GM23338 (cell line): Measurements from ENCODE around the gene MYLK. TPM values are rescaled to one million over a fixed set of nuclear protein-coding genes. Genes with fewer than 3 reads are reported as not detected.

Experiments used
- ATAC-seq: fragments of 200-7000 bp; cut with Tn5 transposase; 3 replicates; pipeline ENCODE4 v1.9.1; 2020
- DNase-seq: peaks from one replicate; pipeline ENCODE4 v3.0.0-alpha.2; 2015; ENCODE audit warnings: low spot score
- H2AFZ ChIP-seq: fragments of 200-600 bp; sonication (generic); 2 replicates; pipeline ENCODE4 v1.8.0; 2016; ENCODE audit warnings: antibody characterized with exemption, mild to moderate bottlenecking, moderate library complexity
- H3F3A ChIP-seq: fragments of 200-600 bp; sonication (generic); replicated peaks from 2 replicates; pipeline ENCODE4 v1.8.0; 2017; ENCODE audit warnings: antibody characterized with exemption, mixed run types, low read depth
- H3K27ac ChIP-seq: fragments of 200-600 bp; sonication (generic); 2 replicates; pipeline ENCODE4 v1.6.1; 2016; ENCODE audit warnings: low read depth
- H3K27me3 ChIP-seq: fragments of 200-600 bp; sonication (generic); 2 replicates; pipeline ENCODE4 v1.8.0; 2016; ENCODE audit warnings: mild to moderate bottlenecking, mixed run types, moderate library complexity; ENCODE audit not compliant: insufficient read depth
- H3K36me3 ChIP-seq: fragments of 200-600 bp; sonication (generic); 2 replicates; pipeline ENCODE4 v1.8.0; 2016; ENCODE audit warnings: mild to moderate bottlenecking; ENCODE audit not compliant: insufficient read depth
- H3K4me1 ChIP-seq: fragments of 200-600 bp; sonication (generic); 2 replicates; pipeline ENCODE4 v1.8.0; 2016; ENCODE audit warnings: mild to moderate bottlenecking, moderate library complexity; ENCODE audit not compliant: insufficient read depth
- H3K4me2 ChIP-seq: fragments of 200-600 bp; sonication (generic); 2 replicates; pipeline ENCODE4 v1.7.1; 2017; ENCODE audit warnings: mixed run types
- H3K4me3 ChIP-seq: fragments of 200-600 bp; sonication (generic); 2 replicates; pipeline ENCODE4 v1.6.1; 2016; ENCODE audit warnings: mixed run types
- H3K79me2 ChIP-seq: fragments of 200-600 bp; sonication (generic); replicated peaks from 2 replicates; pipeline ENCODE4 v1.8.0; 2017; ENCODE audit warnings: mild to moderate bottlenecking; ENCODE audit not compliant: insufficient read depth
- H3K9me2 ChIP-seq: fragments of 200-600 bp; sonication (generic); 2 replicates; pipeline ENCODE4 v1.8.0; 2017; ENCODE audit not compliant: insufficient read depth
- H4K20me1 ChIP-seq: fragments of 200-600 bp; sonication (generic); replicated peaks from 2 replicates; pipeline ENCODE4 v1.8.0; 2017; ENCODE audit warnings: mild to moderate bottlenecking; ENCODE audit not compliant: insufficient read depth
- H3K27ac Mint-ChIP-seq: 2 replicates; pipeline ENCODE4 v1.8.0; 2020; ENCODE audit warnings: inconsistent platforms, mild to moderate bottlenecking, moderate library complexity, mixed read lengths
- H3K27me3 Mint-ChIP-seq: 3 replicates; pipeline ENCODE4 v1.8.0; 2022; ENCODE audit warnings: low read depth, mild to moderate bottlenecking, moderate library complexity, mixed read lengths, inconsistent platforms; ENCODE audit not compliant: insufficient read depth, poor library complexity
- H3K36me3 Mint-ChIP-seq: 3 replicates; pipeline ENCODE4 v1.8.0; 2021; ENCODE audit warnings: low read depth, mild to moderate bottlenecking, inconsistent platforms, moderate library complexity, mixed read lengths
- H3K4me1 Mint-ChIP-seq: 3 replicates; pipeline ENCODE4 v1.8.0; 2020; ENCODE audit warnings: mild to moderate bottlenecking, inconsistent platforms, mixed read lengths
- H3K4me3 Mint-ChIP-seq: 3 replicates; pipeline ENCODE4 v1.8.0; 2021; ENCODE audit warnings: moderate library complexity, mild to moderate bottlenecking, inconsistent platforms, mixed read lengths
- H3K9me3 Mint-ChIP-seq: 3 replicates; pipeline ENCODE4 v1.8.0; 2020; ENCODE audit warnings: moderate library complexity, mild to moderate bottlenecking, inconsistent platforms, mixed read lengths
- CREB1 ChIP-seq: fragments of 250-450 bp; sonication (Bioruptor Pico); IDR thresholded peaks from 2 replicates; pipeline ENCODE4 v1.5.0; 2020; ENCODE audit warnings: low read depth, mild to moderate bottlenecking, moderate library complexity
- EZH2 ChIP-seq: fragments of 200-600 bp; sonication (generic); IDR thresholded peaks from one replicate; pipeline ENCODE4 v1.8.0; 2017; ENCODE audit warnings: antibody characterized with exemption, mild to moderate bottlenecking, low read depth; ENCODE audit not compliant: unreplicated experiment
- JUNB ChIP-seq: IDR thresholded peaks from one replicate; pipeline ENCODE4 v1.6.1; 2016; ENCODE audit warnings: antibody characterized with exemption; ENCODE audit not compliant: unreplicated experiment
- NANOG ChIP-seq: IDR thresholded peaks from 2 replicates; pipeline ENCODE4 v1.6.1; 2016; ENCODE audit warnings: antibody characterized with exemption, borderline replicate concordance
- POLR2AphosphoS5 ChIP-seq: IDR thresholded peaks from 2 replicates; pipeline ENCODE4 v1.6.1; 2016; ENCODE audit warnings: antibody characterized with exemption, low read depth
- STAT1 ChIP-seq: IDR thresholded peaks from one replicate; pipeline ENCODE4 v1.6.1; 2016; ENCODE audit warnings: antibody characterized with exemption; ENCODE audit not compliant: unreplicated experiment
- ZNF114 ChIP-seq: fragments of 250-450 bp; sonication (Bioruptor Pico); IDR thresholded peaks from 2 replicates; pipeline ENCODE4 v1.5.0; 2020; ENCODE audit warnings: mild to moderate bottlenecking, moderate library complexity
- ZNF331 ChIP-seq: fragments of 250-450 bp; sonication (Bioruptor Pico); IDR thresholded peaks from 2 replicates; pipeline ENCODE4 v1.5.0; 2020; ENCODE audit warnings: low read depth, mild to moderate bottlenecking, moderate library complexity
- polyA plus RNA-seq: library from polyadenylated mRNA; unstranded; fragments of >200 nt; fragmentation: Nextera tagmentation; extraction: Ambion mirVana; gene quantifications from 2 replicates; pipeline ENCODE4 v1.2.1, GENCODE V29; 2016
- total RNA-seq: library from RNA; depleted of rRNA; stranded (reverse); fragments of >200 nt; shearing (Covaris generic); gene quantifications from 2 replicates; pipeline ENCODE4 v1.2.3, GENCODE V29; 2014
- TF ChIP-seq, protein P1 (sequence below): IDR thresholded peaks from 2 replicates; pipeline ENCODE4 v1.6.1; 2016; ENCODE audit warnings: antibody characterized with exemption
- TF ChIP-seq, protein P2 (sequence below): fragments of 250-450 bp; sonication (Bioruptor Pico); IDR thresholded peaks from 2 replicates; pipeline ENCODE4 v1.5.0; 2020; ENCODE audit warnings: mild to moderate bottlenecking, moderate library complexity
- TF ChIP-seq, protein P3 (sequence below): IDR thresholded peaks from one replicate; pipeline ENCODE4 v1.6.1; 2018; ENCODE audit warnings: antibody characterized with exemption; ENCODE audit not compliant: unreplicated experiment

Gene MYLK
- total and polyA plus RNA-seq, 2 experiments from 2014 or later = 11.5 to 17.9 TPM

DNA sequence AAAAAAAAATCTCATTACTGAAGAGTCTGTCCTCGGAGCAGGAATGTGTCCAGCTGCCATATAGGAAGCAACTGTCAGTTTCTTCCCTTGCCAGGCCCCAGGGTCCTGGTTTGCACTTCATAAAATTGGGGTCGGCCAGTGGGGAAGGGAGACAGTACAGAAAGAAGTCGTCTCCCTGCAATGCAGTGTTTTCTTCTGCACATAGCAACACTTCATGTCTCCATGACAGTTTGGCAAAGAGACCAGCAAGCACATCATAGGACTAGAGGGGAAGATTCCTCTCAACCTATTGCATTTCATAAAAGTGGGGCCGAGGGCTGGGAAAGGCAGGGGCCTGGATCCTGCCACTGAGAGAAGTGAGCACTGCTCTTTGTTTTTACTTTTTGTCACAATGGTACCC, 161.1 kb downstream of the MYLK start:
- H3K4me1 ChIP-seq = no peaks in the 10 kb centered on the region
- TF ChIP-seq, protein P1, sequence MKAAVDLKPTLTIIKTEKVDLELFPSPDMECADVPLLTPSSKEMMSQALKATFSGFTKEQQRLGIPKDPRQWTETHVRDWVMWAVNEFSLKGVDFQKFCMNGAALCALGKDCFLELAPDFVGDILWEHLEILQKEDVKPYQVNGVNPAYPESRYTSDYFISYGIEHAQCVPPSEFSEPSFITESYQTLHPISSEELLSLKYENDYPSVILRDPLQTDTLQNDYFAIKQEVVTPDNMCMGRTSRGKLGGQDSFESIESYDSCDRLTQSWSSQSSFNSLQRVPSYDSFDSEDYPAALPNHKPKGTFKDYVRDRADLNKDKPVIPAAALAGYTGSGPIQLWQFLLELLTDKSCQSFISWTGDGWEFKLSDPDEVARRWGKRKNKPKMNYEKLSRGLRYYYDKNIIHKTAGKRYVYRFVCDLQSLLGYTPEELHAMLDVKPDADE = no peak
- TF ChIP-seq POLR2AphosphoS5 (no peak), JUNB (no peak), STAT1 (no peak)
- DNase-seq (no peak), ATAC-seq (no peak)
- H3K27me3 ChIP-seq = no peaks in the 10 kb centered on the region
- no peaks in the 10 kb centered on the region for H4K20me1 ChIP-seq
- no peak overlapping the region for H3K27ac ChIP-seq
- no peak overlapping the region for H3K4me3 Mint-ChIP-seq
- H3K79me2 ChIP-seq = no peaks in the 10 kb centered on the region
- no peaks in the 10 kb centered on the region for H3F3A ChIP-seq
- H3K27ac Mint-ChIP-seq = no peak overlapping the region; the same call in 1 of the 2 replicates
- H3K9me2 ChIP-seq = no peaks in the 10 kb centered on the region
- no peak overlapping the region for H2AFZ ChIP-seq
- H3K4me1 Mint-ChIP-seq = peaks cover 12% of the 10 kb centered on the region
- no peak overlapping the region for H3K4me3 ChIP-seq
- H3K27me3 Mint-ChIP-seq = peaks cover 4% of the 10 kb centered on the region
- no peaks in the 10 kb centered on the region for H3K9me3 Mint-ChIP-seq
- H3K36me3 Mint-ChIP-seq = no peaks in the 10 kb centered on the region
- no peak overlapping the region for H3K4me2 ChIP-seq
- H3K36me3 ChIP-seq = no peaks in the 10 kb centered on the region

DNA sequence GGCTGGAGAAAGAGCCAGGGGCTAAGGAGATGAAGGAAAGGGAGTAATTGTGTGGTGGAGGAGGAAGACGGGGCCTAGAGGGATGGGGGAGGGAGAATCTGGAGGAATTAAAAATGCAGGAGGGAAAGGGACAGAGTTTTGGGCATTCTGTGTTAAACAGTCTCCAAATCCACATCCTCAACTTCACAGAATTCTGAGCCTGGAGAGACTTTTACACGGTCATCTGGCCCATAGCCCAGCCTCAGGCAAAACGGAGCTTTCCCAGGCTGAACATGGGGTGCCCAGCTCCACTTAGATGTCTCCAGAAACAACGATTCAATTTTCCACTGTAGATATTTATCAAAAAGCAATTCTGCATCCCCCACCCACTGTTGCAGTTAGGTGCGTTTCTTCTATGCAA, 161.7 kb downstream of the MYLK start:
- H3K4me1 ChIP-seq = no peaks in the 10 kb centered on the region
- no peaks in the 10 kb centered on the region for H3K79me2 ChIP-seq
- H3K36me3 Mint-ChIP-seq = no peaks in the 10 kb centered on the region
- H3K4me3 ChIP-seq = no peak overlapping the region
- ATAC-seq (no peak), DNase-seq (no peak)
- no peaks in the 10 kb centered on the region for H3F3A ChIP-seq
- no peak overlapping the region for H2AFZ ChIP-seq
- no peak overlapping the region for H3K27ac ChIP-seq
- H3K27me3 ChIP-seq = no peaks in the 10 kb centered on the region
- no peaks in the 10 kb centered on the region for H3K9me3 Mint-ChIP-seq
- no peak overlapping the region for H3K27ac Mint-ChIP-seq
- H3K4me2 ChIP-seq = no peak overlapping the region
- no peaks in the 10 kb centered on the region for H4K20me1 ChIP-seq
- H3K27me3 Mint-ChIP-seq = peaks cover 2% of the 10 kb centered on the region
- no peaks in the 10 kb centered on the region for H3K9me2 ChIP-seq
- no peaks in the 10 kb centered on the region for H3K36me3 ChIP-seq
- peaks cover 13% of the 10 kb centered on the region for H3K4me1 Mint-ChIP-seq
- H3K4me3 Mint-ChIP-seq = no peak overlapping the region
- TF ChIP-seq CREB1 (CRISPR knock-in tag) (no peak), ZNF114 (CRISPR knock-in tag) (no peak), EZH2 (no peak), NANOG (no peak), STAT1 (no peak), ZNF331 (CRISPR knock-in tag) (no peak)
- TF ChIP-seq, protein P2, sequence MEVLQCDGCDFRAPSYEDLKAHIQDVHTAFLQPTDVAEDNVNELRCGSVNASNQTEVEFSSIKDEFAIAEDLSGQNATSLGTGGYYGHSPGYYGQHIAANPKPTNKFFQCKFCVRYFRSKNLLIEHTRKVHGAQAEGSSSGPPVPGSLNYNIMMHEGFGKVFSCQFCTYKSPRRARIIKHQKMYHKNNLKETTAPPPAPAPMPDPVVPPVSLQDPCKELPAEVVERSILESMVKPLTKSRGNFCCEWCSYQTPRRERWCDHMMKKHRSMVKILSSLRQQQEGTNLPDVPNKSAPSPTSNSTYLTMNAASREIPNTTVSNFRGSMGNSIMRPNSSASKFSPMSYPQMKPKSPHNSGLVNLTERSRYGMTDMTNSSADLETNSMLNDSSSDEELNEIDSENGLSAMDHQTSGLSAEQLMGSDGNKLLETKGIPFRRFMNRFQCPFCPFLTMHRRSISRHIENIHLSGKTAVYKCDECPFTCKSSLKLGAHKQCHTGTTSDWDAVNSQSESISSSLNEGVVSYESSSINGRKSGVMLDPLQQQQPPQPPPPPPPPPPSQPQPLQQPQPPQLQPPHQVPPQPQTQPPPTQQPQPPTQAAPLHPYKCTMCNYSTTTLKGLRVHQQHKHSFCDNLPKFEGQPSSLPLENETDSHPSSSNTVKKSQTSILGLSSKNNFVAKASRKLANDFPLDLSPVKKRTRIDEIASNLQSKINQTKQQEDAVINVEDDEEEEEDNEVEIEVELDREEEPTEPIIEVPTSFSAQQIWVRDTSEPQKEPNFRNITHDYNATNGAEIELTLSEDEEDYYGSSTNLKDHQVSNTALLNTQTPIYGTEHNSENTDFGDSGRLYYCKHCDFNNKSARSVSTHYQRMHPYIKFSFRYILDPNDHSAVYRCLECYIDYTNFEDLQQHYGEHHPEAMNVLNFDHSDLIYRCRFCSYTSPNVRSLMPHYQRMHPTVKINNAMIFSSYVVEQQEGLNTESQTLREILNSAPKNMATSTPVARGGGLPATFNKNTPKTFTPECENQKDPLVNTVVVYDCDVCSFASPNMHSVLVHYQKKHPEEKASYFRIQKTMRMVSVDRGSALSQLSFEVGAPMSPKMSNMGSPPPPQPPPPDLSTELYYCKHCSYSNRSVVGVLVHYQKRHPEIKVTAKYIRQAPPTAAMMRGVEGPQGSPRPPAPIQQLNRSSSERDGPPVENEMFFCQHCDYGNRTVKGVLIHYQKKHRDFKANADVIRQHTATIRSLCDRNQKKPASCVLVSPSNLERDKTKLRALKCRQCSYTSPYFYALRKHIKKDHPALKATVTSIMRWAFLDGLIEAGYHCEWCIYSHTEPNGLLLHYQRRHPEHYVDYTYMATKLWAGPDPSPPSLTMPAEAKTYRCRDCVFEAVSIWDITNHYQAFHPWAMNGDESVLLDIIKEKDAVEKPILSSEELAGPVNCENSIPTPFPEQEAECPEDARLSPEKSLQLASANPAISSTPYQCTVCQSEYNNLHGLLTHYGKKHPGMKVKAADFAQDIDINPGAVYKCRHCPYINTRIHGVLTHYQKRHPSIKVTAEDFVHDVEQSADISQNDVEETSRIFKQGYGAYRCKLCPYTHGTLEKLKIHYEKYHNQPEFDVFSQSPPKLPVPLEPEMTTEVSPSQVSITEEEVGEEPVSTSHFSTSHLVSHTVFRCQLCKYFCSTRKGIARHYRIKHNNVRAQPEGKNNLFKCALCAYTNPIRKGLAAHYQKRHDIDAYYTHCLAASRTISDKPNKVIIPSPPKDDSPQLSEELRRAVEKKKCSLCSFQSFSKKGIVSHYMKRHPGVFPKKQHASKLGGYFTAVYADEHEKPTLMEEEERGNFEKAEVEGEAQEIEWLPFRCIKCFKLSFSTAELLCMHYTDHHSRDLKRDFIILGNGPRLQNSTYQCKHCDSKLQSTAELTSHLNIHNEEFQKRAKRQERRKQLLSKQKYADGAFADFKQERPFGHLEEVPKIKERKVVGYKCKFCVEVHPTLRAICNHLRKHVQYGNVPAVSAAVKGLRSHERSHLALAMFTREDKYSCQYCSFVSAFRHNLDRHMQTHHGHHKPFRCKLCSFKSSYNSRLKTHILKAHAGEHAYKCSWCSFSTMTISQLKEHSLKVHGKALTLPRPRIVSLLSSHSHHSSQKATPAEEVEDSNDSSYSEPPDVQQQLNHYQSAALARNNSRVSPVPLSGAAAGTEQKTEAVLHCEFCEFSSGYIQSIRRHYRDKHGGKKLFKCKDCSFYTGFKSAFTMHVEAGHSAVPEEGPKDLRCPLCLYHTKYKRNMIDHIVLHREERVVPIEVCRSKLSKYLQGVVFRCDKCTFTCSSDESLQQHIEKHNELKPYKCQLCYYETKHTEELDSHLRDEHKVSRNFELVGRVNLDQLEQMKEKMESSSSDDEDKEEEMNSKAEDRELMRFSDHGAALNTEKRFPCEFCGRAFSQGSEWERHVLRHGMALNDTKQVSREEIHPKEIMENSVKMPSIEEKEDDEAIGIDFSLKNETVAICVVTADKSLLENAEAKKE (CRISPR knock-in tag) = no peak
- TF ChIP-seq, protein P3, sequence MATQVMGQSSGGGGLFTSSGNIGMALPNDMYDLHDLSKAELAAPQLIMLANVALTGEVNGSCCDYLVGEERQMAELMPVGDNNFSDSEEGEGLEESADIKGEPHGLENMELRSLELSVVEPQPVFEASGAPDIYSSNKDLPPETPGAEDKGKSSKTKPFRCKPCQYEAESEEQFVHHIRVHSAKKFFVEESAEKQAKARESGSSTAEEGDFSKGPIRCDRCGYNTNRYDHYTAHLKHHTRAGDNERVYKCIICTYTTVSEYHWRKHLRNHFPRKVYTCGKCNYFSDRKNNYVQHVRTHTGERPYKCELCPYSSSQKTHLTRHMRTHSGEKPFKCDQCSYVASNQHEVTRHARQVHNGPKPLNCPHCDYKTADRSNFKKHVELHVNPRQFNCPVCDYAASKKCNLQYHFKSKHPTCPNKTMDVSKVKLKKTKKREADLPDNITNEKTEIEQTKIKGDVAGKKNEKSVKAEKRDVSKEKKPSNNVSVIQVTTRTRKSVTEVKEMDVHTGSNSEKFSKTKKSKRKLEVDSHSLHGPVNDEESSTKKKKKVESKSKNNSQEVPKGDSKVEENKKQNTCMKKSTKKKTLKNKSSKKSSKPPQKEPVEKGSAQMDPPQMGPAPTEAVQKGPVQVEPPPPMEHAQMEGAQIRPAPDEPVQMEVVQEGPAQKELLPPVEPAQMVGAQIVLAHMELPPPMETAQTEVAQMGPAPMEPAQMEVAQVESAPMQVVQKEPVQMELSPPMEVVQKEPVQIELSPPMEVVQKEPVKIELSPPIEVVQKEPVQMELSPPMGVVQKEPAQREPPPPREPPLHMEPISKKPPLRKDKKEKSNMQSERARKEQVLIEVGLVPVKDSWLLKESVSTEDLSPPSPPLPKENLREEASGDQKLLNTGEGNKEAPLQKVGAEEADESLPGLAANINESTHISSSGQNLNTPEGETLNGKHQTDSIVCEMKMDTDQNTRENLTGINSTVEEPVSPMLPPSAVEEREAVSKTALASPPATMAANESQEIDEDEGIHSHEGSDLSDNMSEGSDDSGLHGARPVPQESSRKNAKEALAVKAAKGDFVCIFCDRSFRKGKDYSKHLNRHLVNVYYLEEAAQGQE = no peak
- TF ChIP-seq, protein P1 = no peak
